GM18520 (cell line): Measurements from ENCODE around the gene AHSG.
"Not testable (repeated sequence)": the region's sequence is repeated elsewhere in the genome, so short reads cannot be mapped to it uniquely, and the experiment has no call there.

ENCODE experiments used
- ATAC-seq: cut with Tn5 transposase; IDR thresholded peaks from one replicate; pipeline ENCODE4 v1.9.1; 2021; ENCODE audit not compliant: unreplicated experiment

The AHSG gene

DNA sequence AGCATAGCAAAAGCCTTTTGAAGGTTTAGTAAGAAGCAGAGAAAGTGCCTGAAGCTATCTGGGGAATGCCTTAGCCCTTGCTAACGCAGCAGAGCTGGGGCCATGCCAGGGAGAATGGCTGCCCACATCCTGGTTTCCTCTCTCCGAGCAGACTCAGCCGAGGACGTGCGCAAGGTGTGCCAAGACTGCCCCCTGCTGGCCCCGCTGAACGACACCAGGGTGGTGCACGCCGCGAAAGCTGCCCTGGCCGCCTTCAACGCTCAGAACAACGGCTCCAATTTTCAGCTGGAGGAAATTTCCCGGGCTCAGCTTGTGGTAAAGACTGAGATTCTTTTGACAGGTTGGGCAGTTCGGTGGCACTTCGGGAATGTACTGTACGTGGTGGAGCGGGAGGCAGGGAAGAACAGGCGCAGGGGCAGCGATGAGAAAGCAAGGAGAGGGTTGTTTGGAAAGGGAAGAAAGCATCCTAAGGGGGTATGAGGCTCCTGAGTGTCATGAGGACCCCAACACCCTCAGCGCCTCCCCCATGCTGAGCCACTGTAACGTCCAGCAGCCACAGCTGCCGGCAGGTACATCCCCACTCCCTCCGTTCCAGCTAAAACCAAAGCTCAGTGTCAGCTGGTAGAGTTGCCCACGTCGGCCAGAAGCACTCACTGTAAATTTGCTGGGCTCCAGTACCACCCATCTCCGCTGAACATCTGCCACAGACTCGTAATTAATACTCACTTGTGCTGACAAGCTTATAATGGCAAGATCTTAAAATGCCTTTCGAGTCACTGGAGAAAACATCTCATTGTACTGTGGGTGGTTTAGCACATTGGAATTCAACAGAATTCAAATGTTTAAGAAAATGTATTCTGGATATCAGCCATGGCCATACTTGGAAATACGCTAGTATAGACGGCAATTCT is 4.4 kb downstream of the AHSG start:
- peak; percentile 78 for ATAC-seq

DNA sequence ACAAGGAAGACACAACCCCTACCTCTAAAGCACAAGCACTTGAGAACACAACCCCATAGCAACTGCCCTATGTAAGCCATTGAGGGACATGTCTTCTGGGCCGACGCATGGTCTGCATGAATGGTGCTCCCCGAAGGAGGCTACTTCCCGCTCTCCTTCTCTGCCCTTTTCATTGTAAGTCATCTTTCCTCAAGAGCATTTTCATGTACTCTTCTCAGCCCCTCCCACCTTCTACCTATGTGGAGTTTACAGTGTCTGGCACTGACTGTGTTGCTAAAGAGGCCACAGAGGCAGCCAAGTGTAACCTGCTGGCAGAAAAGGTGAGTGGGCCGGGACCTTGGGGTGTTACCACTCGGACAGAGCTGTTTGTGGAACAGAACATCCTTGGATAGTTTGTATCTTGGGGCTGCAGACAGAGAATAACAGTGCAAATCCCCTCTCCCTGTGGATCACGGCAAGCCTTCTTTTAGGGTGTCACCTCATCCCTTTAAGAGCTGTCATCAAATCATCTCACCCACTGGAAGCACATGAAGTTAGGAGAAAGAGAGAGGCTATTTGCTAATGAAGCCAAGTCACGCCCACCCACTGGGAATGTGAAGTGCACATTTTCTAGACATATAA is 5.6 kb downstream of the AHSG start:
- no peak for ATAC-seq

- no peak for ATAC-seq
Measured at GRCh38 chr3:186619787-186620212, 6.9 kb downstream of the AHSG start.

DNA sequence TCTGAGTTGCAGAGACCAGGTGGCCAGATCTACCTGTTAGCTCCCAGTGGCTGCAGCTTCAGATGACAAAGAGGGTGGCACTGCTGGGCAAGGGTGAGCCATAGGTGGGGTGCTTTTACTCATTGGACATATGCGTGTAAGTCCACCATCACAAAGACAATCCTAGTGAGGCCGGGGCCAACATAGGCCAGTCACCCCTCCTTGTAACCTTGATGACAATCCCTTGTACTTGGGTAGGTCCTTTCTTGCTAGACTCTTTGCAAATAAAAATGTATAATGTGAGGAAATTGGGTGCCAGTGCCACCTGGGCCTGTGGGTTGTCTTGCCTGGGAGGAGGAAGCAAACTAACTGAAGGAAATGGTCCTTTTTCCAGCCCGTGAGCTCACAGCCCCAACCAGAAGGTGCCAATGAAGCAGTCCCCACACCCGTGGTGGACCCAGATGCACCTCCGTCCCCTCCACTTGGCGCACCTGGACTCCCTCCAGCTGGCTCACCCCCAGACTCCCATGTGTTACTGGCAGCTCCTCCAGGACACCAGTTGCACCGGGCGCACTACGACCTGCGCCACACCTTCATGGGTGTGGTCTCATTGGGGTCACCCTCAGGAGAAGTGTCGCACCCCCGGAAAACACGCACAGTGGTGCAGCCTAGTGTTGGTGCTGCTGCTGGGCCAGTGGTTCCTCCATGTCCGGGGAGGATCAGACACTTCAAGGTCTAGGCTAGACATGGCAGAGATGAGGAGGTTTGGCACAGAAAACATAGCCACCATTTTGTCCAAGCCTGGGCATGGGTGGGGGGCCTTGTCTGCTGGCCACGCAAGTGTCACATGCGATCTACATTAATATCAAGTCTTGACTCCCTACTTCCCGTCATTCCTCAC is 7.6 kb downstream of the AHSG start:
- ATAC-seq: no peak

DNA sequence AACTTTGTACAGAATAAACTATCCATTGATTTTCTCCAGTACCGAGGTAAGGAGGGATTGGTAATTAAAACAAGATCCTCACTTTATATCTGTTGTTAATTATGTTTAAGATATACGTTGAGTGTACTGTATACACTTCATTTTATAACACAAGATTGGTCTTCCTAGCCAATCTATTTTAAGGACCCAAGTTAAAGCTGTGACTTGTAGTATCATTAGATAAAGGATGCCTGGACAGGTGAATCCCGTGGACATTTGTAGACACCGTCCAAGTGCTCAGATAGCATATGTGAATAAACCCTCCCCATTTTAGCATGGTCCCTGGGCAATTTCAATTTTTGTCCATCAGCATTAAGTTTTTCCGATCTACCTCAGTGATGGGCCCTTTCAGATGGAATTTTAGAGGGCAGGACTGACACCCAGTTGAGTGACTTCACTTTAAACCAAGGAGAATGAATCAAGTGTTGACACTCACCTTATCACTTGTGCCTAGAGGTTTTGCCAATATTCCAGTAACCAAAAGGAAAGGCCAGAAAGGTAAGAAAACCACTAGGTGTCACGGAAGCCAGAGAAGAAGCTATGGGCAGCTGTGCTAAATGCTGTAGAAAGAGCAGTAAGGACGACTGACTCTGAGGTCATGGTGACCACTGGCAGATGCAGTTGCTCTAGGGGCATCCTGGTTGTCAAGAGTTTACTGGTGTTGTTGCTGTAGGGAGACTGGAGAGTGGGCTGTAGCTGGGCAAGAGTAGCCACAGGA is 9.2 kb downstream of the AHSG start:
- no peak for ATAC-seq

GRCh38 chr3:186622651-186623310 is 9.9 kb downstream of the AHSG start:
- ATAC-seq: no peak

DNA sequence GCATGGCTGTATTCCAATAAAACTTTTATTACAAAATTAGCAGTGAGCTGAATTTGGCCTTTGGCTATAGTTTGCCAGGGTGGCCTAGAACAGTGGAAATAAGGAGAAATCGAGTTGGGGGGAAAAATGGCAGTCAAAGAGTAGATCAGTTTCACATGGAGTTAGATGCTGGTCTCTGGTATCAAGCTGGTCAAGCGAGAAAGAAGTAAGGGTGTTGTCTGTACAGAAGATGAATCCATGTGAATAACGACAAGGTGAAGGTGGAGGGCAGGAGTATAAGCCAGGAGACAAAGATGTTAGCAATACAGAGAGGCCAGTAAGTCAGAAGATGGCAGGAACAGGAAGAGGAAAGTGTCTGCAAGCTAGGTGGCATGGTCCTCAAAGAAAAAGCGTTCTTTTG is 11.7 kb downstream of the AHSG start:
- ATAC-seq: no peak

- ATAC-seq: no peak
Measured at GRCh38 chr3:186625600-186626042, 12.8 kb downstream of the AHSG start.

GRCh38 chr3:186626254-186626847 is 13.5 kb downstream of the AHSG start:
- ATAC-seq: no peak

DNA sequence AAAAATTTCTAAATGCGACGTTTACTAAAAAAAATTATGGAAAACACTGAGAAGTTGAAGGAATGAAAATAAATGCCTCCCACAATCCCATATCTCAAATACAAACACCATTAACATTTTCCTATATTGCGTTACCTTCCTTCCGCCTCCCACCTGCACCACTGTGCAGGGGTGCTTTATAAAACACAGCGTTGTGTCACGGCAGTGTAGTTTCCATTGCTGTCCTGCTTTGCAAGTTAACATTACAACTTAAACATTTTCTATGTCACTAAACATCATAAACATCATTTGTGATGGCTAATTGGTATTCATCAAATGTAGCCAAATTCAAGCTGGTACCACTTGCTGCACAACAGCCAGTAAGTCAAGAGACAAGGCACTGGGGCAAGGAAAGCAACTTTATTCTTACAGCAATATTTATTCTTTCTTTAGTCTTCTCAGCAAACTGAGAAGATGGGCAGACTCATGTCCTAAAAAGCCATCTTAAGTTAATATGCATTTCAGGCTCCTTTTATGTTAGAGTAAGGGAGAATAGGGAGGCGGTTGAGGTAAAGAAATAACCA is 15.1 kb downstream of the AHSG start:
- no peak for ATAC-seq

DNA sequence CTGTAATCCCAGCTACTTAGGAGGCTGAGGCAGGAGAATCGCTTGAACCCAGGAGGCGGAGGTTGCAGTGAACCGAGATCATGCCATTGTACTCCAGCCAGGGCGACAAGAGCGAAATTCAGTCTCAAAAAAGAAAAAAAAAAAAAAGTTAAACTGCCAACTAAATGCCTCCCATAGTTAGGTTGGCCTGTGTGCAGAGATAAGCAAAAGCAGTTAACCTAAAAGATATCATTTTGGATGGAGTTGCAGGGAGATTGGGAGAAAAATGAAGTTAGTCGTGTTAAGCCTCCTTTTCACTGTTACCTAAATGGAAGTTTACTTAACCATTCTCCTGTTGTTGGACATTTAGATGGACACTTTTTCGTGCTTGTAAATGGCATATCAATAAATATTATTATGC is 15.9 kb downstream of the AHSG start:
- no peak for ATAC-seq

- no peak for ATAC-seq
Measured at GRCh38 chr3:186630950-186631641, 18.2 kb downstream of the AHSG start.

DNA sequence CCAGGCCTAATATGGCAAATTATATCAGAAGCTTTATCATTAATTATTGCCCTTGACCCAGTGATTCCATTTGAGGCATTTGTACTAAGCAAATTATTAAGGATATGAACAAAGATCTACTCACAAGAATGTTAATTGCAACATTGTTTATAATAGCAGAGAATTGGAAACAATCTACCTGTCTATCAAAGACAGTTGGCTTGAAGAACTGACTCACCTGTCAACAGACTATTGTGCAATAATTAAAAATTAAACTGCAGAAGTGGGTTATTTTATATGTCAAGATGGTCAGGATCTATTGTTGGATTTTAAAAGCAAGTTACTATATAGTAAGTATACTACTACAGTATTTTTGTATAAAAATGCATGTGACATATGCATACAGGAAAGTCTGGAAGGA is 20.6 kb downstream of the AHSG start:
- ATAC-seq: no peak

DNA sequence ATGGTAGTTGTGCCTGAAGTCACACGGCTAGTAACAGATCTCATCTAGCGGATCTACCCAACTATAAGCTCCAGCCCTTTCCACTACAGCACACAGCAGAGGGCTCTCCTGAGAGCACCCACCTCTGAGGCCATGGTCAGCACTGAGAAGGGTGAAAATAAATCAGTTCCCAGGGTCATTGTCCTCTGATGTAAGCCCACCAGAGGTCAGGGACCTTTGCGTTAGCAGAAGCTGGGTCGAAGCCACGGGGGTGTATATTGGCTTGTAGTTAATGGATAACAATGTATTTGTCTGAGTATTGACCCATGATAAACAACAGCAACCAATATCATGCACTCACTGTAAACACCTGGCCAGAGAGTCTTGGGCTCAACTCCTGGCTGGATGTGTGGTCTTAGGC is 21.3 kb downstream of the AHSG start:
- ATAC-seq: not testable (repeated sequence)

- ATAC-seq: no peak
Measured at GRCh38 chr3:186635532-186635931, 22.7 kb downstream of the AHSG start.

- ATAC-seq: no peak
Measured at GRCh38 chr3:186636536-186636935, 23.7 kb downstream of the AHSG start.

DNA sequence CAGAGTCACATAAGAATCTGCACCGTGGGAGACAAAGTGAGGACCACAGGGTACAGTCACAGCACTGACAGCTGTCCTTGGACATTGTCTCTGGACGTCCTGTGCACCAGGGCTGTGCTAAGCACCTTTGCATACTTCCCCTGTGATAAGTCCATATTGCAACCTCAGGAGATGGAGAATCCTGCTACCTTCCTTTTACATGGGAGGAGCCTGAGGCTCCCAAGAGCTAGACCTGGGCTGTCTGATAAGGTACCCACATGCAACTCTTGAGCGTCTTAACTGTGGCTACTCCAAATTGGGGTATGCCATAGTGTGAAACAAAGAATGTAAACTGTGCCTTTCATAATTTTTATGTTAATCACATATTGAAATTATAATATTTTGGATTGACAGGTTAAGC is 24.8 kb downstream of the AHSG start:
- ATAC-seq: no peak

GRCh38 chr3:186638259-186638658 is 25.4 kb downstream of the AHSG start:
- no peak for ATAC-seq
